ENCODE measurements around the gene FOCAD.

GRCh38 chr9:20685769-20686168 lies 1.7 kb downstream of the FOCAD start:
- TF ChIP-seq CTCF (IDR thresholded peaks at IDR 0.05) (no peak), EZH2 (IDR thresholded peaks at IDR 0.05) (no peak), EZH2phosphoT487 (IDR thresholded peaks at IDR 0.05) (no peak)

All from neural progenitor cell (in vitro differentiated cells).